GM21576 (cell line): ENCODE measurements around the gene LUZP2.

Experiments
- ATAC-seq: cut with Tn5 transposase; IDR thresholded peaks from one replicate; pipeline ENCODE4 v1.9.1; 2021; ENCODE audit warnings: mild to moderate bottlenecking, moderate library complexity; ENCODE audit not compliant: unreplicated experiment

Gene LUZP2

DNA sequence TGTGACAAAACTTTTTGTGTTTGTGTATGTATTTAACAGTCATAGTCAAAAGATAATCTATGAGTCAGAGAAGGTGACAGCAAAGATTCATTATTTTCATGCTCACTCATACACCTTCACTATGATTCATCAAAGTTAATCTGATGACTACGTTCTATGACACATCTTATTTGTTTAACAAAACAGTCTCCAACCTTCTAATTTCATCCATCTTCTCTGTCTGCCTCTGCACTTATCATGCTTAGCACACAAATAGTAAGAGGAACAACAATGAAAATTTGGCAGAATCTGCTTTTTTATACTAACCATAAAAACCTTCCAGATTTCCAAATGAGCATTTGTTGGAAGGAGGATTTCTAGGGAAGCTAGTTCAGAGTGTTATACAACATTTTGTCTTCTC is 568.9 kb downstream of the LUZP2 start:
- ATAC-seq: no peak

DNA sequence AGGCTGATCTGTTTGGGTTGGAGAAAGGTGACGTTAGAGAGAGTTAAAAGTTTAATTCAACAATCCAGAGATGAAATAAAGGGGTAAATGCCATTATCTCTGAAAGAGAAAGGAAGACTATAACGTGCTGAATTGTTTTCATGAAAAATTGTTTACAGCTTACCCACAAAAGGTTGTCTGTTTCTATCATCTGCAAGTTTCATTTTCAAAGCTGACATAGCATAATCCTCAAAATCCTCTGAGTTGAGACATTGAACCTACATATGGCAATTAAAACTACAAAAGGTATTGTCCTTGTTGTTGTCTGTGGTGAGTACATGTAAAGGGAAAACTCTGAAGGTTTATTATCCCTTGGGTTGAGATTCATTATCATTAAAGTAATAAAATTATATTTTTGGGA is 569.9 kb downstream of the LUZP2 start:
- ATAC-seq: no peak

DNA sequence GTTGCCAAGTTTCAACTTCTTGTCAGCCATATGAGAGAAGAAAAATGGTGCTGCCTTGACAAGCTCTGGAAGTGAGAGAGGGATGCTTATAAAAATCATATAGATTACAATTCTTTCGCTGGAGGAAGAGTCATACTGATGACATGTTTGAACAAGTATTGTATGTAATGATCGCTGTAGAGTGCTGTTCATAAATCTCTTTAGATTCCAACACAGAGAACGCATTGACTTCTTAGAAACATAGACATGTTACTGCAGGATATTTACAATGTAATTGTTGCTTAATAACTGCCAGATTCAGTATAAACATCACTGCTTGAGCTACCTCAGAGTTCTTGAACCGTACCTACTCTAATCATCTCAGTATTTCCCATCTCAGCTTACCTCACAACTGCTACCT is 571.6 kb downstream of the LUZP2 start:
- ATAC-seq: no peak

DNA sequence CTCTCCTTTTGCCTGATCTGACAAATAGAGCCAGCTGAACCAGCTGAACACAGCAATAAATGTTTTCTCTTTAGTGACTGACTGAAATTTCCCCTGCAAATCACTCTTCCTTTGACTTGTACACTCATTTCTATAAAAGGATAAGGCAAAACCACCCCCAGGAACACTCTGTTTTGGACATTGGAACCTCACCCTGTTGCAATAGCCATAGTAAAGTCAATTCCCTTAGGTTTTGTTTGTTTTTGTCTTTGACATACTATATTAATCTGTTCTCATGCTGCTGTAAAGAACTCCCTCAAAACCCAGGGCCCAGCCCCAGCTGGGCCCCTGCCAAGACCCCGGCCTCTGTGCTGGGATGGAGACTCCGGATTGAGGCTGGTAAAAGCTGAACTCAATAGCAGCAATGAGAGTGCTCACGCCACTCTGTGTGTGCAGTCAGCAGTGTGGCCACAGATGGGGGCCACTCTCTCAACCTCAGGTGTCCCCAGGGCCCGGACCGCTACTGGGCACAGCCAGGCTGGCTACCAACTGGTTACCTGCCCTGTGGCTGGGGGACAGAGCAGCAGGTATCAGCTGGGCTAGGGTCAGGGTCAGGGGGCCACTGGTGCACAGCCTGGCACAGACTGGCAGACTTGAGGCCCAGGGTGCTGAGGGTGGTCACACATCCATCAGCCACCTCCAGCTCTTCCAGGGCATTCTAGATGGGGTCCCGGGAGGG is 597.4 kb downstream of the LUZP2 start:
- ATAC-seq: no peak

DNA sequence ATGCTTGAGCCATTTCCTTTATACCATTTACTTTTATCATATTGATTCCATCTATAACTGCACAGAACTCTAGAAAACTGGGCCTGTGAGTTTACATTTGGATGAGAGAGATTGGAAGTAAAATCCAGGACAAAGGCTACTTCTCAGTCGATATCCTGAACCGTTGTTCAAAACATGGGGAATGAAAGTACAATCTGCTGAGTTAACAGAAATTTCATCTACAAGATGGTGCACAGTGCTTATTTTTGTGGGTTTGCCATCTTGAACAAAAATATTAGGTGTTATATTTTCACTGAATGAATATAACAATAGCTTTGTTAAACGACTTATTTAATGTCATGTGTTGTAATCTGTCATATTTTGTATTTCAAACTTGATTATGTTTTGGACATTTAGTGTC is 622.6 kb downstream of the LUZP2 start:
- ATAC-seq: no peak
